ENCODE measurements around the gene KCNMB1. TPM values are rescaled to one million over a fixed set of nuclear protein-coding genes. Genes with fewer than 3 reads are reported as not detected.

Gene KCNMB1
- total and polyA plus RNA-seq, 8 donors: 0.29 to 19.8 (median 5.5) TPM

DNA sequence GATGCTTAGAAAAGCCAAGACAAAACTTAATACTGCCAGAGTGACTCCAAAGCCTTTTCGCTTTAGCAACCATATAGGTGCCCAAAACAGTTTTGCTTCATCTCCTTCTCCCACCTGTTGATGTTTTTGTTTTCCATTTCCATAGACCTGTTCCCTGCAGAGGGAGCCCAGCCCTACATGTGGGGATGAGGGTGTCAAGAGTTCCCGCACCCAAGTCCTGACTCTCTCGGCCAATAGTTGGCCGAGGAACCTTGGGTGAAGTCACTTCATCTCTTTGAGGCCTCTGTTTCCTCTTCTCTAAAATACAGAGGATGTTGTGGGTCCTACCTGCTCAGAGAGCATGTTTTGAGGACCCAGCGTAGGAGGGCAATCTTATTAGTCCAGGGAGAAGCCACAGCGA lies 53.1 kb downstream of the KCNMB1 start:
- Histone ChIP-seq H3K36me3 (no peaks in the 10 kb centered on the region), H3K4me1 (peaks cover 0 to 72% (median 8%) of the 10 kb centered on the region in 4 donors), H3K27ac (peak overlapping the region in 1 of 5 donors; percentile 32), H3K27me3 (peaks cover 0 to 4% (median 0%) of the 10 kb centered on the region in 3 donors), H3K4me3 (no peak overlapping the region), H3K9me3 (no peaks in the 10 kb centered on the region)
- intact Hi-C loops (cut with DNase I; ENCODE audit: low total_unique reads): no loop called here
- WGBS, 5 donors: 78 to 89% (median 81%) methylated on average over 6 of the region's 6 CpGs
- DNase-seq: no peak
- TF ChIP-seq POLR2AphosphoS5 (IDR thresholded peaks at IDR 0.05) (no peak), EP300 (IDR thresholded peaks at IDR 0.05) (no peak), POLR2A (IDR thresholded peaks at IDR 0.05) (no peak)
- TF ChIP-seq, protein P1, sequence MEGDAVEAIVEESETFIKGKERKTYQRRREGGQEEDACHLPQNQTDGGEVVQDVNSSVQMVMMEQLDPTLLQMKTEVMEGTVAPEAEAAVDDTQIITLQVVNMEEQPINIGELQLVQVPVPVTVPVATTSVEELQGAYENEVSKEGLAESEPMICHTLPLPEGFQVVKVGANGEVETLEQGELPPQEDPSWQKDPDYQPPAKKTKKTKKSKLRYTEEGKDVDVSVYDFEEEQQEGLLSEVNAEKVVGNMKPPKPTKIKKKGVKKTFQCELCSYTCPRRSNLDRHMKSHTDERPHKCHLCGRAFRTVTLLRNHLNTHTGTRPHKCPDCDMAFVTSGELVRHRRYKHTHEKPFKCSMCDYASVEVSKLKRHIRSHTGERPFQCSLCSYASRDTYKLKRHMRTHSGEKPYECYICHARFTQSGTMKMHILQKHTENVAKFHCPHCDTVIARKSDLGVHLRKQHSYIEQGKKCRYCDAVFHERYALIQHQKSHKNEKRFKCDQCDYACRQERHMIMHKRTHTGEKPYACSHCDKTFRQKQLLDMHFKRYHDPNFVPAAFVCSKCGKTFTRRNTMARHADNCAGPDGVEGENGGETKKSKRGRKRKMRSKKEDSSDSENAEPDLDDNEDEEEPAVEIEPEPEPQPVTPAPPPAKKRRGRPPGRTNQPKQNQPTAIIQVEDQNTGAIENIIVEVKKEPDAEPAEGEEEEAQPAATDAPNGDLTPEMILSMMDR (IDR thresholded peaks at IDR 0.05): no peak

DNA sequence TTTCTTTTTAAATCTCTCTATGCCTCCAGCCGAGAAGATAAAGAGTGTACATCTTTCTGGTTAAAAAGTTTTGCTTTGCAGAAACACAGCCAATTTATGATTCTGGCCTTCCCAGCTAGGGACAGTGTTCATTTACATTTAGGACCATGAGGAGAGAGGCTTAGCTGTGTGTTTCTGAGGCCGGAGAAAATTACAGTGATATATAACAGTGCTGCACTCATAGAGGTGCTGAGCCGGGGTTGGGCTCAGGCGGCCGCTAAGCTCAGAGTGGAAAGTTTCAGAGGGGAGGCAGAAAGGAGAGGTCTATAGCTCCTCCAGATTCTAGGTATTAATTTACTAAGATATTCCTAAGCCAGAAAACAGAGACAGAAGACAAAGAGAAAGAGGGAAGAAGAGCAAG lies 54.5 kb downstream of the KCNMB1 start:
- H3K4me3 ChIP-seq: no peak overlapping the region
- DNase-seq: no peak
- 56 to 83% (median 79%) methylated on average over 5 of the region's 5 CpGs for WGBS, 5 donors
- H3K36me3 ChIP-seq: no peaks in the 10 kb centered on the region
- TF ChIP-seq POLR2A (IDR thresholded peaks at IDR 0.05) (no peak), EP300 (IDR thresholded peaks at IDR 0.05) (no peak)
- TF ChIP-seq, protein P1 (IDR thresholded peaks at IDR 0.05): no peak
- no peaks in the 10 kb centered on the region for H3K9me3 ChIP-seq
- H3K27me3 ChIP-seq: peaks cover 0 to 4% (median 0%) of the 10 kb centered on the region in 3 donors
- intact Hi-C loops (cut with DNase I; ENCODE audit: low total_unique reads): no loop called here
- peaks cover 0 to 78% (median 10%) of the 10 kb centered on the region in 4 donors for H3K4me1 ChIP-seq
- peak overlapping the region in 3 of 5 donors; percentile 16 to 79 (median 47) for H3K27ac ChIP-seq

DNA sequence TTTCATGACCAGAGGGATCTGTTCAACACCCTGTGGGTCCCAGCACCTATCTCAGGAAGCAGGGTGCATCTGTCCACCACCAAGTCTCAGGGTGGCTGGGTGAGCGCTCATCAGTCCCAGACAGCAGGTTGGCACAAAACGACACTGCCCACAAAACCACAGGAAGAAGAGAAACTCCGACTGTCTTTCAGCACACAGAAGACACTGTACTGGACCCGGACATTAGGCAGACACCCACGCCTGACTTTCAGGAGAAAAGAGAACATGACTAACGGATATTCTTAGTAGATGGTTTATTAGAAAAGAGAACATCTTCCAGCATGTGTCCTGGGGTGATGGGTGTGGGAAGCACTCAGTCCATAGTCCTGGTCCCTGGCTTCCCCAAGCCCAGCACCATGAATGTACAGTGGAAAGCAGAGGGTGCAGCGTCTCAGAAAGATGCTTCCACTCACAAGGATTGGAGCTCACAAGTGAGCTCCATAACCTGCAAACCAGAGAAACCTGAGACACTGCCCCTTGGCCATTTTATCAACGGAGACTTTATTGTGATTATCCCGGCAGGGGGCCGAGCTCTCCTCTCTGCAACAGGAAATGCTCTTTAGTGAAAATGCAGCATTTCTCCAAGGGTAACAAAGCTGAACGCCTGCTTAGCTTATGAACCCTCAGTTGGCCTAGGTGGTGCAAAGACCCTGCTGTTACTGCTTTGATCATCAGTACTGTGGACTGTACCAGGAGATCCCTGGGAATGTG lies 55.8 kb downstream of the KCNMB1 start:
- Histone ChIP-seq H3K4me1 (peaks cover 0 to 68% (median 10%) of the 10 kb centered on the region in 4 donors), H3K9me3 (no peaks in the 10 kb centered on the region), H3K36me3 (no peaks in the 10 kb centered on the region), H3K27ac (peak overlapping the region; percentile 15 to 79 (median 47)), H3K4me3 (no peak overlapping the region), H3K27me3 (peaks cover 0 to 4% (median 0%) of the 10 kb centered on the region in 3 donors)
- WGBS, 5 donors: 48 to 61% (median 53%) methylated on average over 9 to 11 of the region's 11 CpGs
- intact Hi-C loops (cut with DNase I; ENCODE audit: low total_unique reads): no loop called here
- DNase-seq: peak in 1 of 2 donors; percentile 33
- TF ChIP-seq POLR2AphosphoS5 (IDR thresholded peaks at IDR 0.05): no peak
- TF ChIP-seq POLR2A (IDR thresholded peaks at IDR 0.05): no peak
- TF ChIP-seq EP300 (IDR thresholded peaks at IDR 0.05): no peak
- TF ChIP-seq, protein P1 (IDR thresholded peaks at IDR 0.05): no peak

DNA sequence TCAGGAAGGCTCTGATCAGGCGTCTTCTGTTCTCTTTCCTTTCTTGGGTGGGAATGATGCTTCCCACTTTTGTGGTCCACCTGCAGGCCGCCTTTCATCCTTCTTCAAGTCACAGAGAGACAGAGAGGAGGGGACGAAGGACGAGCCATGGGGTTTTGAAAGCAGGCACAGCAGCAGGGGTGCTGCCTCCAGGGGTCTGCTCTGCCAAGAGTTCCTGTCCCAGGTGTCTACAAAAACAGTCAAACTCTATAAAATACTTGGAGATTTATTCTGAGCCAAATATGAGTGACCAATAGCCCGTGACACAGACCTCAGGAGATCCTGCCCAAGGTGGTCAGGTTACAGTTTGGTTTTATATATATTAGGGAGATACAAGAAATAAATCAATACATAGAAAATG lies 57.1 kb downstream of the KCNMB1 start:
- H3K27ac ChIP-seq: peak overlapping the region in 4 of 5 donors; percentile 67 to 80 (median 78)
- H3K27me3 ChIP-seq: peaks cover 0 to 4% (median 0%) of the 10 kb centered on the region in 3 donors
- 78 to 89% (median 85%) methylated on average over 5 of the region's 5 CpGs for WGBS, 5 donors
- TF ChIP-seq POLR2AphosphoS5 (IDR thresholded peaks at IDR 0.05) (no peak), POLR2A (IDR thresholded peaks at IDR 0.05) (no peak), EP300 (IDR thresholded peaks at IDR 0.05) (no peak)
- TF ChIP-seq, protein P1 (IDR thresholded peaks at IDR 0.05): no peak
- no peak for DNase-seq
- intact Hi-C loops (cut with DNase I; ENCODE audit: low total_unique reads): no loop called here
- H3K9me3 ChIP-seq: no peaks in the 10 kb centered on the region
- H3K4me3 ChIP-seq: no peak overlapping the region
- H3K4me1 ChIP-seq: peaks cover 0 to 59% (median 10%) of the 10 kb centered on the region in 4 donors
- no peaks in the 10 kb centered on the region for H3K36me3 ChIP-seq
